GM10266 (cell line): ENCODE data around the gene TLL2.

Experiments
- DNase-seq: peaks from one replicate; pipeline ENCODE4 v3.0.0; 2012; ENCODE audit errors: extremely low spot score
- TF ChIP-seq, protein P1 (sequence below): IDR thresholded peaks from 2 replicates; pipeline ENCODE4 v1.5.1; 2012; ENCODE audit warnings: mild to moderate bottlenecking, low read depth; ENCODE audit not compliant: control insufficient read depth, insufficient read depth; ENCODE audit errors: missing control alignments

TLL2 gene

DNA sequence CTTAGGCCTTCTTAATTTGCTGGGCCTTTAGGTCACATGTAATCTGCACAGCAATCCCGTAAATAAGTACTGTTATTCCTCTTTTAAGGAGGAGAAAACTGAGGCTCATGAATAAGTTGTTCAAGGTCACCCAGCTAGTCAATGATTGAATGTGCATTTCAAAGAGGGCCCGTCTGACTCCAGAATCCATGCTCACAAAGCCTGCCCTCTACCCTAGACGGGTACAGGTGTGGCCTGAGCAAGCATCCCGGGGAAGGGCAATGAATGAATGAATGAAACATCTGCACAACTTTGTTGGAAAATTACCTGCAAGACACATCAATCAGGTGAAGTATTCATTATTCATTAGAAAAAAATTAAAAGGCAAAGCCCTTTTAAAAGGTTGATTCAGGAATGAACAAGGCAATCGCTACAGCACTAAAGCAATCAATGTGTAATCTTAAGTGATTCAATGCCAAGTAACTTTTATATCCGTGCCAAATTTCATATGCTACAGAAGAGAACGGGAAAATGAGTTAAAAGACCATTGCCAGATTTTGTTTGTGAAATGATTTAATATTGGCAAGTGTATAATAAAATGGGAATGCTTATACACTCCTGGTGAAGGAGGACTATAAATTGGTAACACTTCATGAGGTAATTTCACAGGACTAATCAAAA, 61.1 kb downstream of the TLL2 start:
- TF ChIP-seq, protein P1, sequence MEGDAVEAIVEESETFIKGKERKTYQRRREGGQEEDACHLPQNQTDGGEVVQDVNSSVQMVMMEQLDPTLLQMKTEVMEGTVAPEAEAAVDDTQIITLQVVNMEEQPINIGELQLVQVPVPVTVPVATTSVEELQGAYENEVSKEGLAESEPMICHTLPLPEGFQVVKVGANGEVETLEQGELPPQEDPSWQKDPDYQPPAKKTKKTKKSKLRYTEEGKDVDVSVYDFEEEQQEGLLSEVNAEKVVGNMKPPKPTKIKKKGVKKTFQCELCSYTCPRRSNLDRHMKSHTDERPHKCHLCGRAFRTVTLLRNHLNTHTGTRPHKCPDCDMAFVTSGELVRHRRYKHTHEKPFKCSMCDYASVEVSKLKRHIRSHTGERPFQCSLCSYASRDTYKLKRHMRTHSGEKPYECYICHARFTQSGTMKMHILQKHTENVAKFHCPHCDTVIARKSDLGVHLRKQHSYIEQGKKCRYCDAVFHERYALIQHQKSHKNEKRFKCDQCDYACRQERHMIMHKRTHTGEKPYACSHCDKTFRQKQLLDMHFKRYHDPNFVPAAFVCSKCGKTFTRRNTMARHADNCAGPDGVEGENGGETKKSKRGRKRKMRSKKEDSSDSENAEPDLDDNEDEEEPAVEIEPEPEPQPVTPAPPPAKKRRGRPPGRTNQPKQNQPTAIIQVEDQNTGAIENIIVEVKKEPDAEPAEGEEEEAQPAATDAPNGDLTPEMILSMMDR, result no peak
- DNase-seq, result no peak

DNA sequence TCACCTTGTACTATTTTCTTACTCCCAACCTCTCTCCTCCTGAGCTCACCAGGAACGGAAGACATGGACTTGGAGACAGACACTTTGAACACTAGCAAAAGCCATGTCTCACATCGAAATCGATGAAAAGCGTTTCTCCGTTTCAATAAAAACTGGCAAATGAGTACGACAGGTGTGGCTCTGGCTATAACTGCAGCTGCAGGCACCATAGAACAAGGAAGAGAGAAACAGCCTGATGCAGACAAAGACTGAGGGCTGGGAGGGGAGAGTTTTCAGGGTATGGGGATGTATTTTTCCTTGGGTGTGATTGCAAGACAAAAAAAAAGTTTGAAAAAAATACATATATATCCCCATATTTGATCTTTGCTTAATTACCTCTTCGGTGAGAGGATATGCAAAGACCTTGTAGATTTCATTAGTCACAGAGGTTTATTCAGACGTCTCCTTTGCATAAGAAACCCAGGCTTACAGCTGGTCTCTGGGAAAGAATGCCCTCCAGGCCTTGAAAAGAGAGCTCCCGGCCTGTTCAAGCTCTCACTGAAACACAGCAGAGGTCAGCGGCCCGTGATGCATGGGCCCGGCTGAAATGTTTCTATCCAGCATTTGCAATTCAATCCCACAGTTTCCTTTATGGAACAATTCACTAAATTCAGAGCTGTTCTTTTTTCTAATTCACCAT, 63.1 kb downstream of the TLL2 start:
- DNase-seq, result no peak
- TF ChIP-seq, protein P1, result no peak

DNA sequence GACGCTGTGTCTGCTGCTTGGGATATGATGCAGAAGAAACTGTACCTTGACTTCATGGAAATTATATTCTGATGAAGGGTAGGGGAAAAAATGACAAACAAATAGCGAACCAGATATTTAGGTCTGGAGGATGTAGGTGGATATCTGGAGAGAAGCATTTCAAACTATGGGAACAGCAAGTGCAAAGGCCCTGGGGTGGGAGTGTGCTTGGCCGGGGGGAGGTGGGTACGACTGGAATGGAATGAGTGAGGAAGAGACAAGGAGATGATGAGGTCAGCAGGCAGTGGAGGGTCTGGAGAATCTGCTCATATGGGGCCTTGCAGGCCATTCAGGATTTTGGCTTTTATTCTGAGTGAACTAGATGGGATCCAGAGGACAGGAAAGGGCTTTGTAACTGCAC, 65.2 kb downstream of the TLL2 start:
- no peak for DNase-seq
- TF ChIP-seq, protein P1, result no peak

DNA sequence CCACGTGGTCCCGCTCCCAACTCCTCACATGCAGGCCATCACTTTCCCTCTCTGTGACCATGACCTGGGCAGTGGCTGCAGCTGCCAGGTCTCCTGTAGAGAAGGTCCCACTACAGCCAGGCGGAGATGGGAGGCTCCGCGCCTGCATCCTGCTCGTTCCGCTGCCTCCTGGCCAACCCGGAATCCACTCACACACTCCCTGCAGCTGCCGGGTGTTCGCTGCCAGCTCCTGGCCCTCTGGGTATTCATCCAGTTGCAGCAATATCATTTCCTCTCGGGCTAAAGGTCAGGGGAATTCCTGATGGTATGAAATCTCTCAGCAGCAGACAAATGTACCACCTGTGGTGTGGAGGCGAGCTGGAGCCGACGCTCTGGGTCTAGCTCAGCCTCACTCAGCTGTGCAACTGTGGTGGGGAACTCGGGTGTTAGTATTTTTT, 65.7 kb downstream of the TLL2 start:
- DNase-seq, result peak; percentile 30
- TF ChIP-seq, protein P1, result no peak

DNA sequence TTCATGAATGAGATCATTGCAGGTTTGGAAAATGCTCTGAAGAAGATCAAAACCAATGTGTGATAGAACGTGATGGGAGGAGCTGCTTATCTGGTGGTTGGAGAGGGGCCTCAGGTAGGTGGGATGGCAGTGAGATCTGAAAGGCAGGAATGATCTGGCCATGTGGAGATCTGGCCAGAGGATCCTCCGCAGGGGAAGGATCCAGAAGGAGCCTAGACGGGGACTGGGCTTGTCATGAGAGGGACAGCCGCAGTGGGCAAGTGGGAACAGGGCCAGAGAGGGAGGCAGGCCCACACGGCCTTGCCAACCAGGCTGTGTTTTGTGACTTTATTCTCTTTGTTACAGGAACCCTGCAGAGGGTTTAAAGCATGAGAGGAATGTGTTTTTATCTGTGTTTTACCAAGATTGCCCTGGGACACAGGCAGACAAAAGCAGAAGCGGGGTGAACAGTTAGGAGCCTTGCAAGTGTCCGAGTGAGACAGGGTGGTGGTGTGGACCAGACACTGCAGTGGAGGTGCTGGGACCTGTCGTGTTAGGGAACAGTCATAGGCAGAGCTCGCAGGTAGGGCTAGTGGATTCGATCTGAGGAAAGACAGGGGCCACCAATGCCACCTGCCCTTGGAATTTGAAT, 66.6 kb downstream of the TLL2 start:
- TF ChIP-seq, protein P1, result no peak
- DNase-seq, result no peak

DNA sequence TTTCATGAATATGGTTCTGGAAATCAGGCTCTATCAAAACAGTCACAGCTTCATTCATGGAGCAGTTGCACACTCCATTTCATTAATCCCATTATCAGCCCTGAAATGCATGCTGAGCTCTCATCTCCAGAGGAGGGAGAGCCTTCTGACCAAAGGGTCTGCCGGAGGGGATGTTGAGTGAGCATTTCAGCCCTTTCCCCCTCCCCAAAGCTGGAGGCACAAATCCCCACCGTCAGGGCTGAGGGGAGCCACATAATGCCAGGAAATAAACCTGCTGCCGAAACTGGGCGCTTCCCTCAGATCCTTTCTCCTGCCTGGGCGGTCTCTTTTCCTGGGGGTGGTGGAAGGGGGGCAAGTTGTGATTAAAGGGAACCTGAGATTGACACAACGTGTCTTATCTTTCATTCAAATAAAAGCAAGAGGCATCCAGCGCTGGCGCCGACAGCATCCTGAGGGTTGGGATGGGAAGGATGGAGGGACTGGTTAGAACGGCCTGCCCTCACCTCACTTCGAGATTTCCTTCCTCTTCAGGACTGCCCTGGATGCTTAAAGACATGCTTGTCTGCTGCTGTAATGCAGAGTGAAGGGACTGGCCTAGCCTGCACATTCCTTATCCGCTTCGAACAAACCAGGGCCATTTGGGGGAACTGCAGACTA, 71.6 kb downstream of the TLL2 start:
- DNase-seq, result no peak
- TF ChIP-seq, protein P1, result no peak

DNA sequence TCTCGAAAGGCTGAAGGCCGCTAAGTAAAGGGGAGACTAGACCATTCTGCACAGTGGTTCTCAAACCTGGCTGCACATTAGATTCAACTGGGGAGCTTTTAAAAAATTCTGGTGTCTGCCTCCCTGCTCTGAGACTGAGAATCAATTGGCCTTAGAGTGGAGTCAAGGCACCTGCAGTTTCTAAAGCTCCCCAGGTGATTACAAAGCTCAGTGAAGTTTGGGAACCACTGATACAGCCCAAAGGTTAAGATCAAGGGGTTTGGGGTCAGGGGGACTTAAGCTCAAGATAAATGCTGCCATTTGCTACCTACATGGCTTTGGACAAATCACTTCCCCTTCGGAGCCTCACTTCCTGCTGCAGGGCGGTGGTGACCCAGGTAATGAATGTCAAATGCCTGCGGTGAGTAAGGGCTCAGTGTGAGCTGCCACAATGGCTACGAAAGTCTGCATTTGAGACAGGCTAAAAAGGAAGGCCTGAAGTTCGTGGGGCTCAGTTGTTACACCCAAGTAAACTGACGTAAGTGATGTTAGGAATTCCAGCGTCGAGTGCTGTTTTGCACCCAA, 72.3 kb downstream of the TLL2 start:
- no peak for DNase-seq
- TF ChIP-seq, protein P1, result no peak
